Measurements from ENCODE around the gene SEMA4A. TPM values are rescaled to one million over a fixed set of nuclear protein-coding genes. Genes with fewer than 3 reads are reported as not detected.
"Not testable (repeated sequence)": the region's sequence is repeated elsewhere in the genome, so short reads cannot be mapped to it uniquely, and the experiment has no call there.

The SEMA4A gene
- total and polyA plus RNA-seq, 2 donors (not counting 1 experiment from before 2014, with no cell fraction given) = 0.27 to 0.99 TPM

GRCh38 chr1:156115514-156116374, 37.6 kb upstream of the SEMA4A start:
- Histone ChIP-seq H3K4me1 (ENCODE audit: control insufficient read depth, extremely low read depth, insufficient read depth, low read length) (peaks cover 28% of the 10 kb centered on the region), H3K36me3 (ENCODE audit: control insufficient read depth, insufficient read depth, low read length) (peaks cover 4% of the 10 kb centered on the region), H3K4me3 (replicated peaks in 1 of 4; ENCODE audit: control extremely low read depth in 1 of 4, insufficient read depth in 1 of 4, low read depth in 3 of 4, low read length in 4 of 4) (peak overlapping the region; percentile 91 to 100 (median 96)), H3K9ac (ENCODE audit: insufficient read depth, low read length) (peak overlapping the region; percentile 100), H3K4me2 (ENCODE audit: extremely low read depth, insufficient read depth, low read length) (peak overlapping the region; percentile 66), H3K27ac (ENCODE audit: insufficient read depth, low read length) (peak overlapping the region; percentile 99), H2AFZ (ENCODE audit: low read length) (no peak overlapping the region), H4K20me1 (ENCODE audit: control insufficient read depth, extremely low read depth, insufficient read depth, low read length) (peaks cover 3% of the 10 kb centered on the region), H3K79me2 (ENCODE audit: control insufficient read depth, insufficient read depth, low read length) (peaks cover 63% of the 10 kb centered on the region), H3K27me3 (ENCODE audit: control insufficient read depth, insufficient read depth, low read length) (no peaks in the 10 kb centered on the region), H3K9me3 (ENCODE audit: control insufficient read depth, insufficient read depth, low read depth, low read length) (no peaks in the 10 kb centered on the region)
- TF ChIP-seq EZH2 (IDR thresholded peaks at IDR 0.05; ENCODE audit: low read length, missing control alignments) = no peak
- TF ChIP-seq, protein P1, sequence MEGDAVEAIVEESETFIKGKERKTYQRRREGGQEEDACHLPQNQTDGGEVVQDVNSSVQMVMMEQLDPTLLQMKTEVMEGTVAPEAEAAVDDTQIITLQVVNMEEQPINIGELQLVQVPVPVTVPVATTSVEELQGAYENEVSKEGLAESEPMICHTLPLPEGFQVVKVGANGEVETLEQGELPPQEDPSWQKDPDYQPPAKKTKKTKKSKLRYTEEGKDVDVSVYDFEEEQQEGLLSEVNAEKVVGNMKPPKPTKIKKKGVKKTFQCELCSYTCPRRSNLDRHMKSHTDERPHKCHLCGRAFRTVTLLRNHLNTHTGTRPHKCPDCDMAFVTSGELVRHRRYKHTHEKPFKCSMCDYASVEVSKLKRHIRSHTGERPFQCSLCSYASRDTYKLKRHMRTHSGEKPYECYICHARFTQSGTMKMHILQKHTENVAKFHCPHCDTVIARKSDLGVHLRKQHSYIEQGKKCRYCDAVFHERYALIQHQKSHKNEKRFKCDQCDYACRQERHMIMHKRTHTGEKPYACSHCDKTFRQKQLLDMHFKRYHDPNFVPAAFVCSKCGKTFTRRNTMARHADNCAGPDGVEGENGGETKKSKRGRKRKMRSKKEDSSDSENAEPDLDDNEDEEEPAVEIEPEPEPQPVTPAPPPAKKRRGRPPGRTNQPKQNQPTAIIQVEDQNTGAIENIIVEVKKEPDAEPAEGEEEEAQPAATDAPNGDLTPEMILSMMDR (conservative IDR thresholded peaks at IDR 0.05 in 1 of 2, IDR thresholded peaks at IDR 0.05 in 1 of 2; ENCODE audit: low read depth in 1 of 2, low read length in 2 of 2) = no peak
- DNase-seq (ENCODE audit: low read depth in 2 of 2) = peak; percentile 56 to 71

- not testable (repeated sequence) for H3K36me3 ChIP-seq (ENCODE audit: control insufficient read depth, insufficient read depth, low read length); H2AFZ ChIP-seq (ENCODE audit: low read length); H3K27me3 ChIP-seq (ENCODE audit: control insufficient read depth, insufficient read depth, low read length); DNase-seq (ENCODE audit: low read depth in 2 of 2); H3K9me3 ChIP-seq (ENCODE audit: control insufficient read depth, insufficient read depth, low read depth, low read length); H4K20me1 ChIP-seq (ENCODE audit: control insufficient read depth, extremely low read depth, insufficient read depth, low read length)
- peak overlapping the region; percentile 99 for H3K27ac ChIP-seq (ENCODE audit: insufficient read depth, low read length)
- peak overlapping the region; percentile 64 for H3K9ac ChIP-seq (ENCODE audit: insufficient read depth, low read length)
- H3K4me2 ChIP-seq (ENCODE audit: extremely low read depth, insufficient read depth, low read length) = peak overlapping the region; percentile 66
- H3K4me3 ChIP-seq (replicated peaks in 1 of 4; ENCODE audit: control extremely low read depth in 1 of 4, insufficient read depth in 1 of 4, low read depth in 3 of 4, low read length in 4 of 4) = peak overlapping the region; percentile 91 to 100 (median 96)
- peaks cover 73% of the 10 kb centered on the region for H3K79me2 ChIP-seq (ENCODE audit: control insufficient read depth, insufficient read depth, low read length)
- H3K4me1 ChIP-seq (ENCODE audit: control insufficient read depth, extremely low read depth, insufficient read depth, low read length) = peaks cover 32% of the 10 kb centered on the region
These were observed 36.7 kb upstream of the SEMA4A start for GRCh38 chr1:156116731-156117130.

DNA sequence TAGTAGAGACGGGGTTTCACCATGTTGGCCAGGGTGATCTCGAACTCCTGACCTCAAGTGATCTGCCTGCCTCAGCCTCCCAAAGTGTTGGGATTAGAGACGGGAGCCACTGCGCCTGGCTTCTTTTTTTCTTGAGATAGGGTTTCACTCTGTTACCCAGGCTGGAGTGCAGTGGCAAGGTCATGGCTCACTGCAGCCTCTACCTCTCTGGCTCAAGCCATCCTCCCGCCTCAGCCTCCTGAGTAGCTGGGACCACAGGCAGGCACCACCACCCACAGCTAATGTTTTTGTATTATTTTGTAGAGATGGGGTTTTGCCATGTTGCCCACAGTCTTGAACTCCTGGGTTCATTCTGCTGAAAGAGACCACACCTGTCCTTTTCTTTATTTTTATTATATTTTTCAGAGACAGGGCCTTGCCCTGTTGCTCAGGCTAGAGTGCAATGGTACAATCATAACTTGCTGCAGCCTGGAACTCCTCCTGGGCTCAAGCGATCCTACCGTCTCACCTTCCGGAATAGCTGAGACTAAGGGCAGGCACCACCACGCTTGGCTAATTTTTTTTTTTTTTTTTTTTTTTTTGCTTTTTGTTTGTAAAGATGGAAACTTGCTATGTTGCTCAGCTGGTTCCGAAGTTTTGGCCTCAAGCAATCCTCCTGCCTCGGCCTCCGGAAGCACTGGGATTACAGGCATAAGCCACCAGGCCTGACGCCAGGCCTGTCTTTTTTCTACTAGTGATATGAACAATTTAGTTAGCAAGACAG, 35.8 kb upstream of the SEMA4A start:
- Histone ChIP-seq H3K4me1 (ENCODE audit: control insufficient read depth, extremely low read depth, insufficient read depth, low read length) (peaks cover 29% of the 10 kb centered on the region), H3K27ac (ENCODE audit: insufficient read depth, low read length) (peak overlapping the region; percentile 99)

More for the DNA sequence above, 35.8 kb upstream of the SEMA4A start:
- Histone ChIP-seq H2AFZ (ENCODE audit: low read length) (no peak overlapping the region), H3K27me3 (ENCODE audit: control insufficient read depth, insufficient read depth, low read length) (no peaks in the 10 kb centered on the region), H3K79me2 (ENCODE audit: control insufficient read depth, insufficient read depth, low read length) (peaks cover 81% of the 10 kb centered on the region), H4K20me1 (ENCODE audit: control insufficient read depth, extremely low read depth, insufficient read depth, low read length) (peaks cover 3% of the 10 kb centered on the region), H3K4me2 (ENCODE audit: extremely low read depth, insufficient read depth, low read length) (peak overlapping the region; percentile 90), H3K36me3 (ENCODE audit: control insufficient read depth, insufficient read depth, low read length) (peaks cover 4% of the 10 kb centered on the region), H3K4me3 (replicated peaks in 1 of 4; ENCODE audit: control extremely low read depth in 1 of 4, insufficient read depth in 1 of 4, low read depth in 3 of 4, low read length in 4 of 4) (peak overlapping the region; percentile 91 to 100 (median 96)), H3K9me3 (ENCODE audit: control insufficient read depth, insufficient read depth, low read depth, low read length) (no peaks in the 10 kb centered on the region), H3K9ac (ENCODE audit: insufficient read depth, low read length) (peak overlapping the region; percentile 53)
- no peak for DNase-seq (ENCODE audit: low read depth in 2 of 2)
- no peak for TF ChIP-seq EZH2 (IDR thresholded peaks at IDR 0.05; ENCODE audit: low read length, missing control alignments)
- TF ChIP-seq, protein P1 (conservative IDR thresholded peaks at IDR 0.05 in 1 of 2, IDR thresholded peaks at IDR 0.05 in 1 of 2; ENCODE audit: low read depth in 1 of 2, low read length in 2 of 2) = no peak
